Caki2 (cell line): ENCODE results near the gene IER5. TPM values are rescaled to one million over a fixed set of nuclear protein-coding genes. Genes with fewer than 3 reads are reported as not detected.
"Not testable (repeated sequence)": the region's sequence is repeated elsewhere in the genome, so short reads cannot be mapped to it uniquely, and the experiment has no call there.

Experiments
- DNase-seq: peaks from one replicate; pipeline ENCODE4 v3.0.0-alpha.2; 2015; ENCODE audit warnings: low read depth
- in situ Hi-C: cut with HindIII; loops from 2 replicates; pipeline ENCODE4 v1.10.0; 2016; ENCODE audit warnings: low sequenced_read_pairs, low pct_unique_long_range_greater_than_20kb, mixed read lengths
- total RNA-seq: library from RNA; depleted of rRNA; stranded (reverse); fragments of >200 nt; shearing (Covaris generic); gene quantifications from 2 replicates; pipeline ENCODE4 v1.2.3, GENCODE V29; 2014; ENCODE audit warnings: low replicate concordance; rRNA removed

The IER5 gene
- 12.5 and 15.1 TPM in 2 replicates for total RNA-seq

DNA sequence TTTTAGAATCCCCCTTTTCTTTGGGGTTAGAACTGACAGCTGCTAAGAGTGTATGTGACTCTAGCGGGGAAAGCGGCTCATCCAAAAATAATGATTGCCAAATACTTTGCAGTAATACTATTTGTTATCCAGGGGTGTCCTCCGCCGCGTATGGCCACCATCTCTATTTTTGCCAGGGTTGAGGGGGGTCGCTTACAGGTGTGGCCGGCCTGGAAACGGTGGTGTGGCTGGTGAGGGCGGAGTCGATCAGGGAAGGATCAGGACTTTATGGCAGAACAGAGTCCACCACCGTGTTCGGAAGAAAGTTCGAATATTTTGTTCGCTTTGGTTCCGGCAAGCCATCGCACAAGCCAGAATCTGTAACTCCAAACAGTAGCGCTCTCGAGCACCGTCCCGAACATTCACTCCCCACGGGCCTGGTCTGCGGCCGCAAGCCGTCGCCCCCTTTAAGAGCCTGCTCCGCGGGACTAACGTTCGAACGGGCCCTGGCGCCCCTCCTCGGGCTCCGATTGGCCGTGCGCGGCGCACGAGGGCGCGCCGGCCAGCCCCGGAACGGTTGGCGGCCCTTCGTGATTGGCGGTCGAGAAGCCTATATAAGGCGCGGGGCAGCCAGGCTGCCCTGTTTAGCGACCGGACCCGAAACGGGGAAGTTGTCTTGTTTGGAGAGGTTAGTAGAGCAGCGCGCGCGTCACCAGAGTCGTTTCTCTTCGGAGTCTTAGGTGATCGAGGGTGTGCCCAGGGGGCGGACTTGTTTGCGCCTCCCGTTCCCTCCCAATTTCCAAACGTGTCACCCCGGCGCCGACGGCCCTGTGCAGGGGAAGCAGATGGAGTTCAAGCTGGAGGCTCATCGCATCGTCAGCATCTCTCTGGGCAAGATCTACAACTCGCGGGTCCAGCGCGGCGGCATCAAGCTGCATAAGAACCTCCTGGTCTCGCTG, at the start of gene IER5:
TSS of gene IER5 (plus strand) at position 622 of the 938 bp plus-strand sequence. CDS start at position 825, 203 bp downstream.
- peak; percentile 97 for DNase-seq
- in situ Hi-C loops, result no loop called here

- DNase-seq, result no peak
- in situ Hi-C loops, result no loop called here
These were observed 48.1 kb upstream of the IER5 start for GRCh38 chr1:181040284-181040865.

DNA sequence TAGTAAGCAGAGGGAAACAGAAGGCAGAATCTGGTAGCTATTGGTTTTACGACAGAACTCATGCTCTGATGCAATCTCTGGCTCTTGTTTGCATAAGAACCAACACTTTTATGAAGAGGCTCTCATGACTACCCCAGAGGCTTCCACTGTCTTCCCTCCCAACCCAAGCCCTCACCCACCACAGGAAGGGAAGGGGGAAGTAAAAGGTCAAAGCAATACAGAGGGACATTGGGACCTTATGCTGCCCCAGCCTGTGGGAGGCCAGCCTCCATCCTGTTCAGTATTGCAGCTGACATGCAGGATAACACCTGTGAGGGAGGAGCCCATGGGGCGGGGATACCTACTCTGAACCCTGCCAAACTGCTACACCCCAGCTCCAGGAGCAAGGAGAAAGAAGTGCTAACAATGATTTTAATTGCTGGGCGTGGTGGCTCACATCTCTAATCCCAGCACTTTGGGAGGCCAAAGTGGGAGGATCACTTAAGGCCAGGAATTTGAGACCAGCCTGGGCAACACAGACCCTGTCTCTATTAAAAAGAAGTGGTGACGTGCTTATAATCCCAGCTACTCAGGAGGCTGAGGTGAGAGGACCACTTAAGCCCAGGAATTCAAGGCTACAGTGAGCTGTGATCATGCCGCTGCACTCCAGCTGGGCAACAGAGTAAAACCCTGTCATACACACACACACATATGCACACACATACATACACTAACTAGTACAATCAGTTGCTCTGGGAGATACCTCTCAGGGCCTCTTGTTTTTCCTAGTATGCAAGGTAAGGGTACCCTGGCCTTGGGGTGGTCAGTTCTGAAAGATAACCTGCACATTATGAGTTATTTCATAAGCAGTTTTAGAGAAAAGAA, 45.2 kb upstream of the IER5 start:
- DNase-seq, result no peak
- in situ Hi-C loops, result no loop called here

- in situ Hi-C loops, result no loop called here
- DNase-seq, result peak; percentile 26
These were observed 44.0 kb upstream of the IER5 start for GRCh38 chr1:181044449-181044966.

DNA sequence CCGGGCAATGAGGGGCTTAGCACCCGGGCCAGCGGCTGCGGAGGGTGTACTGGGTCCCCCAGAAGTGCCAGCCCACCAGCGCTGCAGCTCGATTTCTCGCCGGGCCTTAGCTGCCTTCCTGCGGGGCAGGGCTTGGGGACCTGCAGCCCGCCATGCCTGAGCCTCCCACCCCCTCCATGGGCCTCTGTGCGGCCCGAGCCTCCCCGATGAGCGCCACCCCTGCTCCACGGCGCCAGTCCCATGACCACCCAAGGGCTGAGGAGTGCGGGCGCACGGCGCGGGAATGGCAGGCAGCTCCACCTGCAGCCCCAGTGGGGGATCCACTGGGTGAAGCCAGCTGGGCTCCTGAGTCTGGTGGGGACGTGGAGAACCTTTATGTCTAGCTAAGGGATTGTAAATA, 42.6 kb upstream of the IER5 start:
- in situ Hi-C loops, DNase-seq: not testable (repeated sequence)

DNA sequence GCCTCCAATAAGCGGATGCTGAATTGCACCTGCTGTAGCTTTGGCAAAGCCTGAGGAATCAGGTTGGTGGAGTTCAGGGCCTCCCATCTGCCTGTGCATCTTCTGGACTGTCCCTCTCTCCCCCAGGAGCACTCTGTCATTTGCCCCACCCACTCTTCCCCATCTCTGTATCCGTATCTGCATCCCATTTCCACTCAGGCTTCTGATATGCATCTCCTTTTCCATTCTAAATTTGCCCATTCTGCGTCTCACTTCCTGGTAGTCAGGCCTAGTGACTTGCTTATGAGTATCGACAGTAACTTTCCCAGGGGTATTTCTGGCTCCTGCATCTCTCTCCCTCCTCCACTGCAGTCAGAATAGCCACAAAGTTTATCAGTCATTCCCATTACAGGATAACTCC, 39.1 kb upstream of the IER5 start:
- DNase-seq, result no peak
- in situ Hi-C loops, result no loop called here

GRCh38 chr1:181050922-181051321, 37.6 kb upstream of the IER5 start:
- no peak for DNase-seq
- in situ Hi-C loops, result no loop called here

DNA sequence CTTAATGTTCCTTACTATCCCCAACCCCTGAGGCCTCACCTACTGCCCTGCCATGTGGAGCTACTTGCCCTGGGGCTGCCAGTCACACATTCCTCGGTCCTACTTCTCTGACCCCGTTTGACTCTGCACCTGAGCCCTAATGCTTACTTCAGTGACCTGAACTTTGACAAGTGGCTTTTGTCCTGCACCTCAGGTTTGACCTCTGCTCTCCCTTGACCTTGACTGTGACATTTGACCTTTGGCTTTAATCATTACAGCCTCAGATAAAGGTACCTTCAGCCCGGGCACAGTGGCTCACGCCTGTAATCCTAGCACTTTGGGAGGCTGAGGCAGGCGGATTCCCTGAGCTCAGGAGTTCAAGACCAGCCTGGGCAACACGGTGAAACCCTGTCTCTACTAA, 31.9 kb upstream of the IER5 start:
- no peak for DNase-seq

GRCh38 chr1:181057079-181057478, 31.4 kb upstream of the IER5 start:
- in situ Hi-C loops, result no loop called here
- DNase-seq, result no peak

More for the DNA sequence above, 31.9 kb upstream of the IER5 start:
- in situ Hi-C loops, result no loop called here

DNA sequence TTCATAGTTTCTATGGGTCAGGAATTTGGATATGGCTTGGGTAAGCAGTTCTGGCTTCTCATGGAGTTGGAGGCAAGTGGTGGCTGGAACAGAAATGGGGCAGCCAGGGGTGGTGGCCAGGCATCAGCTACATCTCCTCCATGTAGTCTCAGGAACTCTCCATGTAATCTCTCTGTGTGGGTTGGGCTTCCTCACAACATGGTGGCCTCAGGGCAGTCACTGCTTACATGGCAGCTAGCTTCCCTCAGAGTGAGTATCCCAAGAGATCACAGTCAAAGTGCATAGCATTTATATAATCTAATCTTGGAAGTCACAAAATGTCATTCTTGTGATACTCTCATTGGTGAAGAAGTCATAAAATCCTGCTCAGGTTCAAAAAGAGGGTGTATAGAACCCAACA, 29.1 kb upstream of the IER5 start:
- in situ Hi-C loops, result no loop called here
- DNase-seq, result no peak

DNA sequence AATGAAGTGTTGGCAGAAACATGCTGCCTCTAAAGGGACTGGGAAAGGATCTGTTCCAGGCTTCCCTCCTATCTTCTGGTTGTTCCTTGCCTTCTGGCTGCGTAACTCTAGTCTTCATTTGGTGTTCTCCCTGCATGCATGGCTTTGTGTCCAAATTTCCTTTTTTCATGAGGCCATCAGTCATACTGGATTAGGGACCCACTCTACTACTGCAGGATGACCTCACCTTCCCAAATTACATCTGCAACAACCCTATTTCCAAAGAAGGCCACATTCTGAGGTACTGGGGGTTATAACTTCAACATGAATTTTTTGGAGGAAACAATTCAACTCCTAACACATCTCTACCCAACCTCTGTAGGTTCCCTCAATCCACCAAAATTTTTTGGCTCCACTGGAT, 28.4 kb upstream of the IER5 start:
- in situ Hi-C loops, result no loop called here
- no peak for DNase-seq

DNA sequence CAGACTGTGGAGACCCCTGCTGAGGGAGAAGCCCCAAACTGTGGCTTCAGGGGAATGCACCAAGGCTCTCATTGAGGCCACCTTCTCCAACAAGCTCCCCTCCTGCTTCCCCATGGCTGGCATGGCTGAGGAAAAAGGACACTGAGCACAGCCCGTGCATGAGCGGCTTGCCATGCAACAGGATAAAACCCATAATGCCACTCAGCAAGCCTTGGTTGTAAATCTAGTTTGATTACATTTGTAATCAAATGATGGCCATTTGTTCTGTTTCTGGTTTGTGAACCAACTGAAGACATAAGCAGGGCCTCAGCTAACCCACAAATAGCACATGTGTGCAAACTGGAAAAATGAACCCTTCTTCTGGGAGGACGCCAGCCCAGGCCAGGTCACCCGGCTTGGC, 27.6 kb upstream of the IER5 start:
- in situ Hi-C loops, DNase-seq: not testable (repeated sequence)

GRCh38 chr1:181061487-181061886, 27.0 kb upstream of the IER5 start:
- in situ Hi-C loops, result no loop called here
- DNase-seq, result no peak

DNA sequence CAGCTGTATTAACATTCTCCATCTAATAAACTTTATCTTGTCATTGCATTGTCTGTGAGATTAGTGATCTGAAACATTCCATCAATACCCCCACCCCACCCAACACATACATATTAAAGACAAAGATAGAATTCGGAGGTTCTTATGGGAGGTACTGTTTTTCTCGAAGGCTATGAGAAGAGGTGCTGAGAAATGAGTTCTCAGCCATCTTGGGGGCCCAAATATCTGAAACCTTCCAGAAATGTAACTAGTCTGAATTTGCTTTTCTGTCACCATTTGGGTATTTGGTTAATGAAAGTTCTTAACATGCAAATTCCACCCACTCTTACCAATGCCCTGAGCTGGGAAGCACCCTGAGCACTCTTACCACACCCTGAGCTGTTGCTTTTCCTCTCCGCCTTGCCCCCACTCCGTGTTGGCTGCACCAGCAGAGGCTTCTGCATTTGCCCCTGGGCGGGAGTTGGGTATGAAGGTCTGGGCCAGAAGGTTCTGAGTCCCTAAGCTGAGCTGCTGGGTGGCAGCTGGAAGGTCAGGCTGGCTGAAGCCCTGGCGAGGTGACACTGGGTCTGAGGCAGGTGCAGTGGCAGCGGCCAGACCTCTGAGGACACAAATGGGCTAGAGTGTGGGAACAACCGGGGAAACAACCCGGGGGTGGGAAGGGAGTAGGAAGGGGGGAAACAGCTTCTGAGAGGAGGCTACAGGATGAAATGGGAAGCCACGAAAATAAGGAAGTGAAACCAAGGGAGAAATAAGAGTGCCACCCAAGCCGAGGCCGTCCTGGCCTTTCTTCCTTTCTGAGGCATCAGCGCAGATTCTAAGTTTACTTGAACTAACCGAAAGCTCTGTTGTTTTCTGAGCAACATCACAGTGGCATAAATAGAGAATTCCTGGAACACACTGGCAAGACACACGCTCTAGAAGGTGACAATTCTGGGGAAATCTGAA, 26.3 kb upstream of the IER5 start:
- DNase-seq, result no peak
- in situ Hi-C loops, result no loop called here

- DNase-seq, result no peak
- in situ Hi-C loops, result no loop called here
These were observed 25.6 kb upstream of the IER5 start for GRCh38 chr1:181062836-181063428.

DNA sequence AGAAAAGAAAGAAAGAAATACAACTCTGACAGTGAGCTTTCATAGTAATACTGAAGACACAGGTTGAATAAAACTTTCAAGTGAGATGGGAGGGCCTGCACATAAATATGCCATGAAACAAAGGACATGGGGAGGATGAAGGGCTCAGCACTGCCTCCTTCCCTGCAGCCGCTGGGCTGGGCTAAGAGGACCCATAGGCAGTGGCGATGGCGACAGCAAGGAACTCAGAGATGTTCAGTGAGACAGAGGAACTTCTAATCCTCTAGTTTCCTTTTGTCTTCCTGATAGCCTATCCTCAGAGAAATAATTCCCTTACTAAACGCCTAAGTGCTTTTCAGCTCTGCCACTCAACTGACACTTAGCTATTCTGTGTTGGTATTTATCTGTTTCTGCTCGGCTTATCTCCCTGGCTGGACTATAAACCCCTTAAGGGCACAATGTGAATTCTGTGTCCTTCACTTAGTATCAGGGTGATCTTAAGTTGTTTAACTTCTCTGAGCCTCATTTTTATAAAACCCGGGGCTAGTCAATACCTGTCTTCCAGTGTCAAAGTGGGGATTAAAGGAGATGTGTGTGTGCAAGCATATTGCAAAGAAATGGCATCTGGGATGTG, 24.4 kb upstream of the IER5 start:
- in situ Hi-C loops, result no loop called here
- no peak for DNase-seq

GRCh38 chr1:181064702-181065101, 23.8 kb upstream of the IER5 start:
- DNase-seq, result no peak
- in situ Hi-C loops, result no loop called here
